Sciatic nerve (tissue), 1 donor: Measurements from ENCODE around the gene CHRNE. TPM values are rescaled to one million over a fixed set of nuclear protein-coding genes. Genes with fewer than 3 reads are reported as not detected.

Source experiments
- total RNA-seq: library from RNA; stranded (reverse); fragmentation: NEBNext Ultra II Directional; extraction: Animal tissue kit (Norgen Biotek cat#: 25700); gene quantifications from one replicate; pipeline ENCODE4 v1.2.1, GENCODE V29; 2021
- donor health status: DM: no; HTN: no; CAD: no.

The CHRNE gene
- total RNA-seq, 1 donor from 2014 or later = 2.3 TPM

Other genes starting within 250 kb of the CHRNE start
- 40.9 TPM for gene PELP1, start 199.0 kb downstream of the CHRNE start, total RNA-seq
- gene ARRB2, start 192.5 kb downstream of the CHRNE start, total RNA-seq = 107 TPM
- gene MED11, start 171.7 kb downstream of the CHRNE start, total RNA-seq = 14.3 TPM
- 3.3 TPM for gene ZMYND15, start 163.3 kb downstream of the CHRNE start, total RNA-seq
- gene CXCL16, start 163.2 kb downstream of the CHRNE start, total RNA-seq = 30.3 TPM
- gene TM4SF5, start 131.2 kb downstream of the CHRNE start, total RNA-seq = not detected
- gene VMO1, start 116.7 kb downstream of the CHRNE start, total RNA-seq = 5.4 TPM
- gene GLTPD2, start 114.1 kb downstream of the CHRNE start, total RNA-seq = not detected
- gene PSMB6, start 106.9 kb downstream of the CHRNE start, total RNA-seq = 70.7 TPM
- 47.0 TPM for gene PLD2, start 95.9 kb downstream of the CHRNE start, total RNA-seq
- gene MINK1, start 69.8 kb downstream of the CHRNE start, total RNA-seq = 95.0 TPM
- 2.4 TPM for gene C17orf107, start 3.6 kb downstream of the CHRNE start, total RNA-seq
- not detected for gene GP1BA, start 29.2 kb upstream of the CHRNE start, total RNA-seq
- 28.3 TPM for gene SLC25A11, start 36.9 kb upstream of the CHRNE start, total RNA-seq
- gene RNF167, start 37.2 kb upstream of the CHRNE start, total RNA-seq = 76.5 TPM
- gene PFN1, start 45.4 kb upstream of the CHRNE start, total RNA-seq = 234 TPM
- 5.1 TPM for gene ENO3, start 48.0 kb upstream of the CHRNE start, total RNA-seq
- 50.8 TPM for gene SPAG7, start 64.7 kb upstream of the CHRNE start, total RNA-seq
- 62.9 TPM for gene CAMTA2, start 84.6 kb upstream of the CHRNE start, total RNA-seq
- gene INCA1, start 94.4 kb upstream of the CHRNE start, total RNA-seq = 1.6 TPM
- 143 TPM for gene KIF1C, start 94.9 kb upstream of the CHRNE start, total RNA-seq
- gene SLC52A1, start 132.3 kb upstream of the CHRNE start, total RNA-seq = not detected
- 6.6 TPM for gene ZFP3, start 175.4 kb upstream of the CHRNE start, total RNA-seq
- 10.0 TPM for gene ZNF232, start 208.8 kb upstream of the CHRNE start, total RNA-seq
- gene USP6, start 212.9 kb upstream of the CHRNE start, total RNA-seq = 0.31 TPM